ENCODE results near the gene NEMP1. TPM values are rescaled to one million over a fixed set of nuclear protein-coding genes. Genes with fewer than 3 reads are reported as not detected.

NEMP1 gene
- total and polyA plus RNA-seq, 7 donors, result 1.3 to 3.2 (median 2.4) TPM

DNA sequence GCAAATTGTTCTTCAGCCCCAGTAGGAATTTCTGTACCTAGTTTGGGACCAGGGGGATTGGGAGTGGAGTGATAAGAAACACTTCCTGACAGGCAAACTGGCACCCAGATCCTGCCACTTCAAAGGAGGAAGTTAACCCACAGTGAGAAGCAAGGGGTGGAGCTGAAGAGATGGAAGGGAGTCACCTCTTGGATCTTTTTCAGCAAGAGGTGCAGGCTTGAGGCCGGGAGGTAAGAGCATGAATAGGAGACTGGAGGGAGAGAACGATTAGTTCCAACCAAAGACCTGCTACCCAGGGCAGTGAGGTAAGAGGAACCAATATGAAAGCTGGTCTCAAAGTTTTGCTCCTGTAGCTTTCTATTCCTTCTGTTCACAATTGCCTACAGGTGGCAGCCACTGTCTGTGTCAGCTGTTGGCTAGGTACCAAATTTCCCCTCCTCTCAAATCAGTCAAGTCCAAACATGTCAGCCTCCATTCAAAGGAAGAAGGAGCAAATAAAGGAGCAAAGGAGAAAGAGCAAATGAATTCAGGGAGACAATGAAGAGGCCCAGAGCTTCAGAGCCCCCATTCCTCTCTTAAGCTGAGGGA is 47.4 kb downstream of the NEMP1 start:
- no peaks in the 10 kb centered on the region for H3K9me3 ChIP-seq
- no peaks in the 10 kb centered on the region for H3K4me1 ChIP-seq
- TF ChIP-seq CTCF (IDR thresholded peaks at IDR 0.05), result no peak
- H3K27me3 ChIP-seq (ENCODE audit: insufficient read depth in 3 of 3, low read length in 2 of 3), result peaks cover 0 to 4% (median 0%) of the 10 kb centered on the region in 3 donors
- DNase-seq (no peak), ATAC-seq (no peak)
- no peak overlapping the region for H3K4me3 ChIP-seq
- no peaks in the 10 kb centered on the region for H3K36me3 ChIP-seq (ENCODE audit: insufficient read depth in 1 of 2, low read depth in 1 of 2)
- WGBS, 3 donors, result 39 to 50% (median 48%) methylated on average over 2 of the region's 2 CpGs
- no peak overlapping the region for H3K27ac ChIP-seq
- intact Hi-C loops (cut with DNase I), result no loop called here

- no peak for DNase-seq
- Histone ChIP-seq H3K36me3 (ENCODE audit: insufficient read depth in 1 of 2, low read depth in 1 of 2) (no peaks in the 10 kb centered on the region), H3K27me3 (ENCODE audit: insufficient read depth in 3 of 3, low read length in 2 of 3) (peaks cover 0 to 4% (median 0%) of the 10 kb centered on the region in 3 donors), H3K9me3 (no peaks in the 10 kb centered on the region), H3K4me3 (no peak overlapping the region), H3K27ac (no peak overlapping the region), H3K4me1 (no peaks in the 10 kb centered on the region)
- WGBS, 3 donors, result 85 to 91% (median 90%) methylated on average over 7 of the region's 7 CpGs
- no peak for ATAC-seq
- intact Hi-C loops (cut with DNase I), result no loop called here
- TF ChIP-seq CTCF (IDR thresholded peaks at IDR 0.05), result no peak
Measured at GRCh38 chr12:57029457-57029856, 49.1 kb downstream of the NEMP1 start.

- Histone ChIP-seq H3K27me3 (ENCODE audit: insufficient read depth in 3 of 3, low read length in 2 of 3) (peaks cover 0 to 4% (median 0%) of the 10 kb centered on the region in 3 donors), H3K4me1 (no peaks in the 10 kb centered on the region), H3K27ac (no peak overlapping the region), H3K36me3 (ENCODE audit: insufficient read depth in 1 of 2, low read depth in 1 of 2) (no peaks in the 10 kb centered on the region), H3K9me3 (no peaks in the 10 kb centered on the region), H3K4me3 (no peak overlapping the region)
- WGBS, 3 donors, result 41 to 59% (median 44%) methylated on average over 4 to 5 of the region's 5 CpGs
- TF ChIP-seq CTCF (IDR thresholded peaks at IDR 0.05), result no peak
- no peak for ATAC-seq
- intact Hi-C loops (cut with DNase I), result no loop called here
- DNase-seq, result no peak
Measured at GRCh38 chr12:57027805-57028153, 50.8 kb downstream of the NEMP1 start.

DNA sequence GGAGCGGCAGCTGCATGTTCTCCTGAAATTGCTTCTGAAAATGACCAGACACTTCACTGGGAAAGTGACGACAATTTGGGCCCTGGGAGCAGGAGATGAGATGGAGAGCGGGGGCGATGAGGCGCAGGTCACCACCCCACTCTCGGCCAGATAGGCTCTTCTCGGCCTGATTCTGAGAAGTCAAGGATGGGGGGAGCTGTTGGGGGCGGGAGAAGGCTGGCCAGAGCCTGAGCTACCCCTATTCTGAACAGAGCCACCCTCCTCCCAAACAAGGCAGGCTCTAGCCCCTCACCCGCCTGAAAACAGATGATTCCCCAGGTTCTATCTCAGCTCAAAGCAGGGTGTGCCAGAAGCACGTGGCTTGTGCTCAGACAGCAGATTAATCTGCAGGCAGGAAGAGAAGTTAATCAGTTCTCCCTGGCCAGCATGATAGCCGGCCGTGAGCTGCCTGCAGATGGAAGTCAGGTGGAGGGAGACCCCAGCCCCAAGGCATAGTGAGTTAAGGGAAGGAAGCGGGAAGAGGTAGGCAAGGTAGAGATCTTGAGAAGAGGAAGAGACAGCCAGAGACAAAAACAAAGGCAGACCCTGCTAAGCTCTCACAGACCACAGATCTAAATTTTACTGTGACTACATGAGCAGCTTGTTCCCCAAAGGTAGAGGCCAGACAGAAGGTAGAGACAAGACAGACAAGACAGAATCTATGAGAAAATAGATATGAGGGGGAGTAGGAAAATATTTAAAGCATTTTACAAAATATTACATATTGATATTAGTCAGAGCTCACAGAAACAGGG is 51.4 kb downstream of the NEMP1 start:
- ATAC-seq, result no peak
- 41 to 62% (median 58%) methylated on average over 10 to 13 of the region's 13 CpGs for WGBS, 3 donors
- Histone ChIP-seq H3K4me3 (no peak overlapping the region), H3K36me3 (ENCODE audit: insufficient read depth in 1 of 2, low read depth in 1 of 2) (no peaks in the 10 kb centered on the region), H3K27ac (no peak overlapping the region), H3K9me3 (no peaks in the 10 kb centered on the region), H3K4me1 (no peaks in the 10 kb centered on the region), H3K27me3 (ENCODE audit: insufficient read depth in 3 of 3, low read length in 2 of 3) (peaks cover 0 to 4% (median 0%) of the 10 kb centered on the region in 3 donors)
- DNase-seq, result no peak
- no peak for TF ChIP-seq CTCF (IDR thresholded peaks at IDR 0.05)
- intact Hi-C loops (cut with DNase I), result no loop called here
